ENCODE data around the gene ATP2C1. TPM values are rescaled to one million over a fixed set of nuclear protein-coding genes. Genes with fewer than 3 reads are reported as not detected.

Gene ATP2C1
- total and polyA plus RNA-seq, 2 donors (not counting 3 experiments of a cell fraction or from before 2014, with no cell fraction given), result 50.1 to 73.3 TPM

DNA sequence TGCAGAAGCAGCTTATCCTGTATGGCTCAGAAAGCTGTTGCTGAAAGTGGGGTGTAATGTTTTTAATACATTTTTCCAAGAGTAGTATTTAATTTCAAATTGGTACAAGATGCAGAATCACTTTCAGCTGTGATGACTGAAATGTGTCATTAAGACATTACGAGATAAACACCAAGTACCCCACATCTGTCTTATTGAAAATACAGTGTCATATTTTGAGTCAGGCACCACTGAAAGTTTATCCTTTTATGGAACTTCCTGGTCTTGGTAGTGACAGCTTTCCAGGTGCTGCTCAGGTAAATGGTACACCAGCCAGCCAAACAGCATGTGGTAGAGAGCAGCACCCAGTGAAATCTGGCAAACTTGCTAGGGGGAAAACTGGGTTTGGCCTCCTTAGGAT lies 115.8 kb downstream of the ATP2C1 start:
- no peak for FAIRE-seq
- H3K4me1 ChIP-seq (ENCODE audit: control insufficient read depth, extremely low read depth, insufficient read depth, low read length), result no peaks in the 10 kb centered on the region

More for the DNA sequence above, 115.8 kb downstream of the ATP2C1 start:
- H3K4me3 ChIP-seq (replicated peaks in 1 of 3; ENCODE audit: insufficient read depth in 1 of 3, low read depth in 1 of 3, low read length in 3 of 3), result no peak overlapping the region
- TF ChIP-seq POLR2A (IDR thresholded peaks at IDR 0.05; ENCODE audit: low read depth, low read length), result no peak
- TF ChIP-seq MYC (IDR thresholded peaks at IDR 0.05; ENCODE audit: low read depth, low read length), result no peak
- no peak for TF ChIP-seq GATA2 (IDR thresholded peaks at IDR 0.05; ENCODE audit: insufficient read depth, insufficient read length, low read depth, low read length)
- TF ChIP-seq, protein P1, sequence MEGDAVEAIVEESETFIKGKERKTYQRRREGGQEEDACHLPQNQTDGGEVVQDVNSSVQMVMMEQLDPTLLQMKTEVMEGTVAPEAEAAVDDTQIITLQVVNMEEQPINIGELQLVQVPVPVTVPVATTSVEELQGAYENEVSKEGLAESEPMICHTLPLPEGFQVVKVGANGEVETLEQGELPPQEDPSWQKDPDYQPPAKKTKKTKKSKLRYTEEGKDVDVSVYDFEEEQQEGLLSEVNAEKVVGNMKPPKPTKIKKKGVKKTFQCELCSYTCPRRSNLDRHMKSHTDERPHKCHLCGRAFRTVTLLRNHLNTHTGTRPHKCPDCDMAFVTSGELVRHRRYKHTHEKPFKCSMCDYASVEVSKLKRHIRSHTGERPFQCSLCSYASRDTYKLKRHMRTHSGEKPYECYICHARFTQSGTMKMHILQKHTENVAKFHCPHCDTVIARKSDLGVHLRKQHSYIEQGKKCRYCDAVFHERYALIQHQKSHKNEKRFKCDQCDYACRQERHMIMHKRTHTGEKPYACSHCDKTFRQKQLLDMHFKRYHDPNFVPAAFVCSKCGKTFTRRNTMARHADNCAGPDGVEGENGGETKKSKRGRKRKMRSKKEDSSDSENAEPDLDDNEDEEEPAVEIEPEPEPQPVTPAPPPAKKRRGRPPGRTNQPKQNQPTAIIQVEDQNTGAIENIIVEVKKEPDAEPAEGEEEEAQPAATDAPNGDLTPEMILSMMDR (IDR thresholded peaks at IDR 0.05; ENCODE audit: extremely low read depth in 1 of 2, insufficient read depth in 1 of 2, low read depth in 1 of 2, low read length in 2 of 2), result no peak
- TF ChIP-seq POLR2AphosphoS5 (IDR thresholded peaks at IDR 0.05; ENCODE audit: insufficient read depth, low read depth, low read length), result no peak
- TF ChIP-seq, protein P2, sequence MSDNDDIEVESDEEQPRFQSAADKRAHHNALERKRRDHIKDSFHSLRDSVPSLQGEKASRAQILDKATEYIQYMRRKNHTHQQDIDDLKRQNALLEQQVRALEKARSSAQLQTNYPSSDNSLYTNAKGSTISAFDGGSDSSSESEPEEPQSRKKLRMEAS (IDR thresholded peaks at IDR 0.05; ENCODE audit: insufficient read depth, insufficient read length), result no peak
- no peak for TF ChIP-seq FOS (IDR thresholded peaks at IDR 0.05; ENCODE audit: borderline replicate concordance, insufficient read depth, low read length)
- TF ChIP-seq EZH2 (IDR thresholded peaks at IDR 0.05; ENCODE audit: borderline replicate concordance, low read depth, low read length, severe bottlenecking), result no peak
- TF ChIP-seq JUN (IDR thresholded peaks at IDR 0.05; ENCODE audit: borderline replicate concordance, insufficient read depth, insufficient read length, low read depth), result no peak
- H4K20me1 ChIP-seq (replicated peaks; ENCODE audit: control insufficient read depth, extremely low read depth, insufficient read depth, low read length), result no peaks in the 10 kb centered on the region
- H3K9me1 ChIP-seq (replicated peaks; ENCODE audit: control insufficient read depth, extremely low read depth, insufficient read depth, low read length), result no peaks in the 10 kb centered on the region
- intact Hi-C loops (cut with micrococcal nuclease), result no loop called here
- dilution Hi-C loops (cut with MboI; ENCODE audit: extremely low pct_ligation_motif_present, low sequenced_read_pairs), result no loop called here
- no peaks in the 10 kb centered on the region for H3K9me3 ChIP-seq (replicated peaks; ENCODE audit: control insufficient read depth, insufficient read depth, low read length)
- no peak overlapping the region for H2AFZ ChIP-seq (ENCODE audit: low read depth, low read length)
- H3K79me2 ChIP-seq (ENCODE audit: control insufficient read depth, insufficient read depth, low read length), result no peaks in the 10 kb centered on the region
- no peak overlapping the region for H3K27ac ChIP-seq (ENCODE audit: insufficient read depth, low read depth, low read length)
- CTCF ChIA-PET, result no interaction called here
- H3K36me3 ChIP-seq (ENCODE audit: control insufficient read depth in 2 of 2, extremely low read depth in 1 of 2, insufficient read depth in 2 of 2, low read length in 2 of 2), result peaks cover 3 to 11% of the 10 kb centered on the region in 2 experiments
- no peak overlapping the region for H3K4me2 ChIP-seq (ENCODE audit: insufficient read depth, low read length)
- no peaks in the 10 kb centered on the region for H3K27me3 ChIP-seq (ENCODE audit: control insufficient read depth in 2 of 2, insufficient read depth in 2 of 2, low read length in 2 of 2)
- H3K9ac ChIP-seq (replicated peaks; ENCODE audit: extremely low read depth, insufficient read depth, low read length), result no peak overlapping the region
- BruUV-seq (replicated peaks), result no TSS peak
- no peak for DNase-seq (ENCODE audit: low read depth, low spot score)
- POLR2A ChIA-PET, result no interaction called here

Data from endothelial cell of umbilical vein (primary cell).